Stimulated activated naive CD8-positive, alpha-beta T cell treated with anti-CD3 and anti-CD28 coated beads, Interleukin-15, amount 100 ng/mL, for 72 hours (primary cell): ENCODE data around the gene N4BP2L2.
"Not testable (repeated sequence)": the region's sequence is repeated elsewhere in the genome, so short reads cannot be mapped to it uniquely, and the experiment has no call there.

ENCODE experiments used
- ATAC-seq: fragments of 150-1000 bp; cut with Tn5 transposase; 2 replicates; pipeline ENCODE4 v1.10.0; 2021; ENCODE audit warnings: mild to moderate bottlenecking, moderate library complexity
- DNase-seq, 2 donors: peaks; one replicate each; pipeline ENCODE4 v3.0.0; 2021 to 2022
- H3K27ac Mint-ChIP-seq, 2 donors: one replicate each; pipeline ENCODE4 v1.8.0; 2022; ENCODE audit warnings: mild to moderate bottlenecking in 2 of 2, mixed read lengths in 2 of 2, moderate library complexity in 2 of 2
- H3K27me3 Mint-ChIP-seq: one replicate; pipeline ENCODE4 v1.8.0; 2022; ENCODE audit warnings: mixed read lengths
- H3K4me1 Mint-ChIP-seq: one replicate; pipeline ENCODE4 v1.8.0; 2022; ENCODE audit warnings: mild to moderate bottlenecking, mixed read lengths
- H3K4me3 Mint-ChIP-seq, 2 donors: one replicate each; pipeline ENCODE4 v1.8.0; 2022; ENCODE audit warnings: mild to moderate bottlenecking in 2 of 2, mixed read lengths in 2 of 2, moderate library complexity in 1 of 2
- H3K9me3 Mint-ChIP-seq, 2 donors: one replicate each; pipeline ENCODE4 v1.8.0; 2022; ENCODE audit warnings: mixed read lengths in 2 of 2

The N4BP2L2 gene

DNA sequence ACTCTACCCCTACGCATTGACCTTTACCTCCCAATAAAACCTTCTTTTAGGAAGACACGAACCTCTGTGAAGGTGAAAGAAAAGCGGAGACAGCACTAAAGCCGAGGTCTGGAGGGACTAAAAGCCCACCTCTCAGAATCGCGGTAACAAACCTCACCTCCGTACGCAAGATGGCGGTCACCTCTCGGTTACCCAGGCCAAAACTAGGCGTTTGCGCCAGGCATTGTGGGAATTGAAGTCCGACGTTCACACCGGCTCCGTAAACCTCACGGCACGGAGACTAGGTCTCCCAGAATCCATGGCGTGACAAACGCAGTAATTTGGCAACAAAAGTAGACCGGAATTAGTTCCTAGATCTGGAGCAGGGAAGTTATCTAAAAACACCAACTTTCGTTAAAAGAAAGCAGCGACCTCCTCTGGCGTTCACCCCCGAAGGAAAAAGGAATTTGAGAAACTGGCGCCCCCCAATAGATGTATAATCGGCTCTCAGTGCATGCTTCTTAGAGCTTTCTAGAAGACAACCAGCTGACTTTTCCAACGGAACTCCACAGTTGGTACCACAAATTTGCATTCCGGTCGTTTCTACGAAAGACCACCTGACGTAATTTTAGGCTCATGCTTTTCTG, at the start of gene N4BP2L2:
Gene N4BP2L2 (minus strand): TSS at position 175 of the 626 bp plus-strand sequence. CDS start 1,768 bp downstream, outside the sequence.
- DNase-seq (peak; percentile 84 to 92), ATAC-seq (peak; percentile 92)
- peaks cover 6% of the 10 kb centered on the region for H3K27me3 Mint-ChIP-seq
- H3K4me3 Mint-ChIP-seq: peak within 1 kb of the TSS; percentile 95 to 97
- H3K27ac Mint-ChIP-seq: peak within 1 kb of the TSS; percentile 99
- H3K4me1 Mint-ChIP-seq: peaks cover 39% of the 10 kb centered on the region
- H3K9me3 Mint-ChIP-seq: peaks cover 0 to 5% of the 10 kb centered on the region in 2 donors

DNA sequence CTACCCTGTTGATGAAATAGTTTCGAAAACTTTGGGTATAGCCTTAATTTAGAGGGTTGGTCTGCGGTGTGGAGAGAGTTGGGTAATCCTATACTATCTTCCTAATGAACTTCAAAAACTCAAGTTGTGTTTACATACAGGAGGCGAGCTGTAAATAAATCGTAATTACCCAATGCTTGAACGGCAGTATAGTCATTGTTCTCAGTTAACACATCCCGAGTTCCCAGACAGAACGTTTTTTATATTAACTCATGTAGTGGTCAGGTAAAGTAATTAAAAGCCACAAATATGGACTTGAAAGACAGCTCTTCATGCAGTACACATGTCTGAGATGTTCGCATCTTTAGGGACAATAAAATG, 49.2 kb upstream of the N4BP2L2 start:
- no peak for DNase-seq
- Mint-ChIP-seq H3K4me3 (peak overlapping the region; percentile 96), H3K9me3 (no peaks in the 10 kb centered on the region), H3K27ac (peak overlapping the region; percentile 97 to 99), H3K27me3 (no peaks in the 10 kb centered on the region), H3K4me1 (peaks cover 57% of the 10 kb centered on the region)
- no peak for ATAC-seq

DNA sequence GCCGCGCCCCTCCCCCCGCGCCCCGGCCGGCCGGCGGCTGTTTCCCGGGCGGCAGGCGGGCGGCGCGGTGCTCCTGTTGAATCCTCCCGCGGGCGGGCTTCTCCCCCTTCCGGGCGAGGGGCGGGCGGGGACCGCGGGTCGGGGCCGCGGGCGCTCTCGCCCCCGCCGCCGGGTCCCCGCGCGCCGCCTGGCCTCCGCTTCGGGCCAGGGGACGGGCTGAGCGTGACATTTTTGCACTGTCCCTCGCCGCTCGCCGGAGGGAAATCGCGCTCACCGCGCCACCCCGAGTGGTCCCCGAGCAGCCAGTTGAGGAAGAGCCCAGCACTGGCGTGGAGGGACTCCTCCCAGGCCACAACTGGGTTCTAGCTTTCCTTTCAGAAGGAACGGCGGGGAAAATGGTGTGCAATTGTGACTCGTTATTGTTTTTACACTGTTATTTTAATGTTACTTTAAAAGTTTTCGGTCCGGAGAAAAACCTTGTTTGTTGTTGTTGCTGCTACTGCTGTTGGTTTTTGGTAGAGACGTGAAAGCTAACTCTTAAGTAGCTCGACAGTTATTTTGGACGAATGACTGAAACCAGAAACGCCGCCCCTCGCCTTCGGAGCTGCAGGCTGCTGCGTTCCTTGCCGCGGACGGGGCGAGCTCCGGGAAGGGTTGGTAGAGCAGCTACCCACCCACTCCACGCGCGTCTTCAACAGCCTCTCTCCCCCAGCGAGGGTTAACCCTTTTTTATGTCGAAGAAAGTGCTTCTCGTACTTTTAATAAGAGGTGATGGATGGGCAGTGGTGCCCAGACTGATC, 48.6 kb upstream of the N4BP2L2 start:
- peak overlapping the region; percentile 96 for H3K4me3 Mint-ChIP-seq

DNA sequence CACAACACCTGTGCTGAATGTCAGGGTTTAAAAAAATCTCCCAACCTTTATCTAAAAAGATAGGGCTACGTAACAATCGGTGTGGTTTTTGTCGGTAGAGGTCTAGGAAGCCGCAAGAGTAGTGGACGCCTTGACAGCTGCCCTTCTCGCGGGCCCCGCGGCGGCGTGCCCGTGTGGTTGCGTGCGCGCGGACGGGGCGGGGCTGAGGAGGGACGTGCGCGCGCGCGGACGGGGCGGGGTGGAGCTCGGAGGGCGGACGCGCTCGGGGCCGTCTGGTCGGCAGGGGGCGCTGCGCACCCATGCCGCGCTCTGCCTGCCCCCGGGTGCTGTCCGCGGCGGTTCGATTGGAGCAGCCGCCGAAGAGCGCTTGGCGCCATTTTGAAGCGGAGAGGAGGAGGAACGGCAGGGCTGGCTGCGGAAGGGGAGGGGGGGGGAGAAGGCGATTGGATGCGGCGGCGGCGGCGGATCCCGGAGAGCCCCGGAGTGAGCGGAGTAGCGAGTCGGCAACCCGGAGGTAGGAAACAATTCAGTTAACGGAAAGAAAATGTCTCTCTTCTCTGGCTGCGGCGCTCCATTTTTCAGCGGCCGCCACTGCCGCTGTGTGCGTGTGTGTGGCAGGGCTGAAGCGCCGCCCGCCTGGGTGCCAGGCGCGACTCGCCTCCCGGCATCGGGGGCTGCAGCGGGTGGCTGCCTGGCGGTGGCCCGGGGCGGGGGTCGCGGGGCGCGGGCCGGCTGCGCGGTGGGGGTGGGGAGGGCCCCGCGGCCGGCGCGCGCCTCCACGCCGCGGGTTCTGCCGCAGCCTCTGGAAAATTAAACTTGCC, 47.7 kb upstream of the N4BP2L2 start, which contains the start of gene PDS5B:
Gene PDS5B (plus strand): TSS at position 373 of the 821 bp plus-strand sequence. CDS start 62,321 bp downstream, outside the sequence.
- no peaks in the 10 kb centered on the region for H3K9me3 Mint-ChIP-seq
- H3K27me3 Mint-ChIP-seq: no peaks in the 10 kb centered on the region
- DNase-seq: peak; percentile 94 to 96
- H3K4me3 Mint-ChIP-seq: peak within 1 kb of the TSS; percentile 96
- H3K4me1 Mint-ChIP-seq: peaks cover 42% of the 10 kb centered on the region
- peak within 1 kb of the TSS; percentile 97 to 99 for H3K27ac Mint-ChIP-seq
- ATAC-seq: peak; percentile 94

More for the DNA sequence above, 48.6 kb upstream of the N4BP2L2 start:
- peak; percentile 54 for ATAC-seq
- DNase-seq: peak; percentile 54 to 56
- Mint-ChIP-seq H3K27me3 (no peaks in the 10 kb centered on the region), H3K27ac (peak overlapping the region; percentile 97 to 99), H3K9me3 (no peaks in the 10 kb centered on the region), H3K4me1 (peaks cover 51% of the 10 kb centered on the region)

DNA sequence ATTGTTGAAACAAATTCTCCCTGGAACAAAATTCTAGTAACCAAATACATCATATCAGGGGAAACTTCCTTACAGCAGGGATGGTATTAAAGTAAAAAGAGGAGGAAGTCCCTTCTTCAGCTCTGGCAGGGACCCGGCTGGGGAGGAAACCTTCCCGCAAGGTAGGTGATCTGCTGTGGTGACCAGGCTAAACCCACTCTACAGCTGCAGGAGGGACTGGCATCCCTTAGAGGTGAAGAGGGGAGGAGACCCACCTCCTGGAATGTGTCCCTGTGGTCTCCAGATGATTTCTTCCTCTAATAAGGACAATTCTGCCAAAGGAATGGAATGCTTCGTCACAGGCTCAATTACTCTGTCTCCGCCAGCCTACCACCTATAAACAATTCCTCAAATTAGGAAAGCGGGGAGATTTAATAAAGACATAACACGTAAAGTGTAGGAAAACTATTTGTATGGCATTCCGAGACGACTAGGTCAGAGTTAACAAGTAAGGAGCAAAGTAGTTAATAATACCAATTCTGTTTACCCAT, 47.0 kb upstream of the N4BP2L2 start:
- Mint-ChIP-seq H3K27me3 (no peaks in the 10 kb centered on the region), H3K4me3 (peak overlapping the region; percentile 85), H3K4me1 (peaks cover 40% of the 10 kb centered on the region), H3K9me3 (no peaks in the 10 kb centered on the region), H3K27ac (peak overlapping the region; percentile 71 to 84)
- peak in 1 of 2 donors; percentile 2 for DNase-seq
- no peak for ATAC-seq

DNA sequence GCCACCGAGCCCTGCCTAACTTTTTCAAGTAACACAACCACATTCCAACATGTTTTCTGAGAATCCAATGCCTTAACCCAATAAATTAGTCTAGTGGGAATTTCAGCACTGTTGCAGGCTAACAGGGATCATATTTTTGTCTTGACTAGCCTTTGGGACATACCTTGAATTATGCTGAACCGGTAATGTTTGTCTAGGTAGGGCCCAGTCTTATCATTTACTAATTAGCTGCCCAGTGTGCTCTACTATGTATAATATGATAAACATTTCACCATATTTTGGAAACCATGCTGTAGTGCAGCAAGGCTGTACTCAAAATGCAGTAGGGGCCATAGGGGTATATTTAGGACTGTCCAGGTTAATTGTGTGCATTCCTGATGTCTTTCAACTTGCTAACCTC, 44.4 kb upstream of the N4BP2L2 start:
- Mint-ChIP-seq H3K4me3 (no peak overlapping the region), H3K4me1 (peaks cover 14% of the 10 kb centered on the region), H3K27me3 (no peaks in the 10 kb centered on the region), H3K27ac (no peak overlapping the region), H3K9me3 (peaks cover 6 to 9% of the 10 kb centered on the region in 2 donors)
- DNase-seq (no peak), ATAC-seq (no peak)

DNA sequence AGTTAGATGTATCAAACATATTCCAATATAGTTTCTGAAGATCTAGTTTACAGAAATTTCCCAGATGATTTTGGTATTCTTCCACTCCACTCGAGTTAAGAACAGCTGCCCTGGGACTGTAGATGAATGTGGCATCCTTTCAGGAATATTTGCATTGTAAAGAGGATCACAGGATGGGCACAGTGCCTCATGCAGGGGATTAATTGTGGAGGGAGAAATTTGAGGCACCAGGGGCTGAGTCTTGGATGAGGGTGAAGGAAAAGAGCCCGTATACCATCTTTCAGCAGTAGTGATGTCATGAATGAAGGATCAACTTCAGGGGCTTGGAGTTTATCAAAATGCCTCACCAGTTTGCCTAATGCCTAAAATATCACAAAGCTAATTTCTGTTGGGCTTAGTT, 43.7 kb upstream of the N4BP2L2 start:
- no peak overlapping the region for H3K4me3 Mint-ChIP-seq

DNA sequence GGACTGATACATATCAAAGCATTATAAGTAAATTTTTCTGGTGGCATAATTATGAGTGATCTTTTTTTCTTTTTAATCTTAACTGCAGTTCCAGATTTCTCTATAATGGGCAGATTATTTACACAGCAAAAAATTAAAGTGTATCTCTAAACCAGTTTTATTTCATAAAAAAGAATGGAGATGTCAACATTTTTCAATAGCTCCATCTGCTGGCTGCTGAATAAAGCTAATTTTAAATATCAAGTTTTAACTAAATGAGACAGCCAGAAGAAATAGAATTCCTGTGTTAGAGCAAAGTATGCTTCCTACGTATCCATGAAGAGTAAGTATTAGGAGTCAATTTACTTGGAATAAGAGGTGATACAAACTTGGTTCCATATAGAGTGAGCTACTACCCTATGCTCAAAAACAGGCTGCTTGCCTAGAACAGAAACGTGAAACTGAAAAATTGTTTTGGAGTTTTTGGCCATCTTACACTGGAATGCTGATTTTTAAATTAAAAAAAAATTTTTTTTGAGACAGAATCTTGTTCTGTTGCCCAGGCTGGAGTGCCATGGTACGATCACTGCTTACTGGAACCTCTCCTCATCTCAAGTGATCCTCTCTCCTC, 42.7 kb upstream of the N4BP2L2 start:
- peaks cover 14 to 23% of the 10 kb centered on the region in 2 donors for H3K9me3 Mint-ChIP-seq
- DNase-seq (no peak), ATAC-seq (no peak)
- H3K4me1 Mint-ChIP-seq: peaks cover 9% of the 10 kb centered on the region
- H3K27me3 Mint-ChIP-seq: no peaks in the 10 kb centered on the region
- H3K4me3 Mint-ChIP-seq: no peak overlapping the region
- H3K27ac Mint-ChIP-seq: no peak overlapping the region

More for the DNA sequence above, 43.7 kb upstream of the N4BP2L2 start:
- Mint-ChIP-seq H3K27me3 (no peaks in the 10 kb centered on the region), H3K9me3 (peaks cover 9 to 16% of the 10 kb centered on the region in 2 donors), H3K27ac (no peak overlapping the region), H3K4me1 (peaks cover 9% of the 10 kb centered on the region)
- no peak for DNase-seq
- no peak for ATAC-seq

DNA sequence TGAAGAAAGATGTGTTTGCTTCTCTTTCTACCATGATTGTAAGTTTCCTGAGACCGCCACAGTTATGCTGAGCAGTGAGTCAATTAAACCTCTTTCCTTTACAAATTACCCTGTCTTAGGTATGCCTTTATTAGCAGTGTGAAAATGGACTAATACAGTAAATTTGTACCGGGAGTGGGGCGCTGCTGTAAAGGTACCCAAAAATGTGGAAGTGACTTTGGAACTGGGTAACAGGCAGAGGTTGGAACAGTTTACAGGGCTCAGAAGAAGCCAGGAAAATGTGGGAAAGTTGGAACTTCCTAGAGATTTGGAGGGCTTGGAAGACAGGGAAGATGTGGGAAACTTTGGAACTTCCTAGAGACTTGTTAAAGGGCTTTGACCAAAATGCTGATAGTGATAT, 38.4 kb upstream of the N4BP2L2 start:
- H3K4me1 Mint-ChIP-seq: no peaks in the 10 kb centered on the region
- H3K27me3 Mint-ChIP-seq: no peaks in the 10 kb centered on the region
- no peak for DNase-seq
- no peak for ATAC-seq
- peaks cover 14 to 23% of the 10 kb centered on the region in 2 donors for H3K9me3 Mint-ChIP-seq
- no peak overlapping the region for H3K27ac Mint-ChIP-seq
- no peak overlapping the region for H3K4me3 Mint-ChIP-seq

DNA sequence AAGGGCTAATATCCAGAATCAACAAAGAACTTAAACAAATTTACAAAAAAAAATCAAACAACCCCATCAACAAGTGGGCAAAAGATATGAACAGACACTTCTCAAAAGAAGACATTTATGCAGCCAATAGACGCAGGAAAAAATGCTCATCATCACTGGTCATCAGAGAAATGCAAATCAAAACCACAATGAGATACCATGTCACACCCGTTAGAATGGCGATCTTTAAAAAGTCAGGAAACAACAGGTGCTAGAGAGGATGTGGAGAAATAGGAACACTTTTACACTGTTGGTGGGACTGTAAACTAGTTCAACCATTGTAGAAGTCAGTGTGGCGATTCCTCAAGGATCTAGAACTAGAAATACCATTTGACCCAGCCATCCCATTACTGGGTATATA, 37.1 kb upstream of the N4BP2L2 start:
- not testable (repeated sequence) for H3K4me1 Mint-ChIP-seq, H3K27me3 Mint-ChIP-seq, ATAC-seq, H3K4me3 Mint-ChIP-seq, H3K27ac Mint-ChIP-seq, DNase-seq
- peaks cover 14 to 23% of the 10 kb centered on the region in 2 donors for H3K9me3 Mint-ChIP-seq

DNA sequence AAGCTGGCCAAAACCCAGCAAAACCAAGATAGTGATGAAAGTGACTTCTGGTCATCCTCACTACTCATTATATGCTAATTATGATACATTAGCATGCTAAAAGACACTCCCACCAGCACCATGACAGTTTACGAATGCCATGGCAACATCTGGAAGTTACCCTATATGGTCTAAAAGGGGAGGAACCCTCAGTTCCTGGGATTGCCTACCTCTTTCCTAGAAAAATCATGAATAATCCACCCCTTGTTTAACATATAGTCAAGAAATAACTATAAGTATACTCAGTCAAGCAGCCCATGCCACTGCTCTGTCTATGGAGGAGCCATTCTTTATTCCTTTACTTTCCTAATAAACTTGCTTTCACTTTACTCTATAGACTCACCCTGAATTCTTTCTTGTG, 22.2 kb upstream of the N4BP2L2 start:
- not testable (repeated sequence) for H3K27ac Mint-ChIP-seq, H3K27me3 Mint-ChIP-seq, DNase-seq, H3K4me1 Mint-ChIP-seq, ATAC-seq, H3K4me3 Mint-ChIP-seq
- peaks cover 17 to 18% of the 10 kb centered on the region in 2 donors for H3K9me3 Mint-ChIP-seq

DNA sequence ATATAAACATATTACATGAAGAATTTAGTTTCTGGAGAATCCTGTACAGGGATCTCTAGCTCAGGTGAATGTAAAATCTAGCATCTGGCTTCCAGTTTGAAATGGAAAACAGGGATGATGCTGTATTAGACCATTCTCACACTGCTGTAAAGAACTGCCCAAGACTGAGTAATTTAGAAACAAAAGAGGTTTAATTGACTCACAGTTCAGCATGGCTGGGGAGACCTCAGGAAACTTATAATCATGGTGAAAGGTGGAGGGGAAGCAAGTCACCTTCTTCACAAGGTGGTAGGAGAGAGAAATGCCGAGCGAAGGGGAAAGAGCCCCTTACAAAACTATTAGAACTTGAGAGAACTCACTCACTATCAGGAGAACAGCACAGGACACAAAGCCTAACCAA, 17.0 kb upstream of the N4BP2L2 start:
- Mint-ChIP-seq H3K4me3 (no peak overlapping the region), H3K27ac (no peak overlapping the region), H3K9me3 (peaks cover 4 to 7% of the 10 kb centered on the region in 2 donors), H3K27me3 (no peaks in the 10 kb centered on the region), H3K4me1 (no peaks in the 10 kb centered on the region)
- DNase-seq (no peak), ATAC-seq (no peak)

DNA sequence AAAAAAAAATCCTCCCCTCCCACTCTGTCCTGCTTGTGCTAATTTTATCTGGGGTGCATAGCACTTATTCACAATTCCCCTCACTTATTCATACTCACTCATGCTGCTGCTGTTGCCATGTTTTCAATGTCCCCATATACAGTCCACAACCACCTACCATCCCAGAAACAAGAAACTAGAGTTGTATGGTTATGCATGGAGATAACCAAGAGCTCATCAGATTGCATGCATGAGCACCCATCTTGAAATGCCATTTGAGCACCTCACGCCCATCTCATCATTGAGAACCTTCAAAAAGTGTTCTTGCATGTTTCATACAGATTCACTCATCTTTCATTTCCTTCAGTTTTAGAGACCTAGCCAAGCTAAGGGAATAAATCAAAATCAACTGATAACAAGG, 15.1 kb upstream of the N4BP2L2 start:
- Mint-ChIP-seq H3K4me3 (no peak overlapping the region), H3K9me3 (peaks cover 0 to 5% of the 10 kb centered on the region in 2 donors), H3K27me3 (no peaks in the 10 kb centered on the region), H3K4me1 (no peaks in the 10 kb centered on the region), H3K27ac (no peak overlapping the region)
- ATAC-seq (no peak), DNase-seq (no peak)

DNA sequence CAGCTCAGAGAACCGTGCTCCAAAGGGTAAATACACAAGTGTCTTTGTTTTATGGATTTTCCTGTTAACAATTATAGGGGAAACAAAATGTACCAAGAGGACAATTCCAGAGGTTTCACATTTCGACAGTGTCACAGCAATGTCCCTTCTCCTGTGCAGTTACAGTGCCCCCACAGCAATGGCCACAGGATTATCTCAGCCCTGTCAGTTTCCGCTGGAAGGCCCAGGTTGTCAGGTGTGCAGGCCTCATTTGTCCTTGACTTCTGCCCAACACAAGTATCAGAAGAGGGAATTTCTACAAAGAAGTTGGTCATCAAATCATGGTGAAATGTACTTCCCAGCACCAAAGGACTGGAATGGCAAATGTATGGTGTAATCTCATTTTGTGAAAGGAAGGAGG, 11.2 kb upstream of the N4BP2L2 start:
- Mint-ChIP-seq H3K4me1 (no peaks in the 10 kb centered on the region), H3K27ac (no peak overlapping the region), H3K4me3 (no peak overlapping the region), H3K27me3 (no peaks in the 10 kb centered on the region), H3K9me3 (peaks cover 0 to 5% of the 10 kb centered on the region in 2 donors)
- DNase-seq: no peak
- ATAC-seq: no peak

DNA sequence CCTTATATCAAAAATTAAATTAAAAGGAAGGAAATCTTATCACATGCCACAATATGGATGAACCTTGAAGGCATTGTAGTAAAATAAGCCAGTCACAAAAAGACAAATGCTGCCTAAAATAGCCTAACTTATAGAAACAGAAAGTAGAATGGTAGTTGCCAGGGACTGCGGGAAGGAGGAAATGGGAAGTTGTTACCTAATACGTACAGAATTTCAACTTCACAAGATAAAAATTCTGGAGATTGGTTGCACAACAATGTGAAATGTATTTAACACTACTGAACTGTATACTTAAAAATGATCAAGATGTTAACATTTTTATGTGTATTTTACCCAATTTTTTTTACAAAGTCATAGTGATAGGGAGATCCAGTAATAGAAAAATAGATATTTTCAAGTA, 10.2 kb upstream of the N4BP2L2 start:
- Mint-ChIP-seq H3K4me1 (no peaks in the 10 kb centered on the region), H3K27me3 (no peaks in the 10 kb centered on the region), H3K27ac (no peak overlapping the region), H3K9me3 (peaks cover 0 to 5% of the 10 kb centered on the region in 2 donors), H3K4me3 (no peak overlapping the region)
- DNase-seq (no peak), ATAC-seq (no peak)
